Purkinje cell (primary cell): ENCODE results near the gene PDS5A. TPM values are rescaled to one million over a fixed set of nuclear protein-coding genes. Genes with fewer than 3 reads are reported as not detected.

Experiments
- polyA plus RNA-seq: library from polyadenylated mRNA; unstranded; fragments of >200 nt; fragmentation: Nextera tagmentation; gene quantifications from 2 replicates; pipeline ENCODE4 v1.2.1, GENCODE V29; 2014

The PDS5A gene, protein sequence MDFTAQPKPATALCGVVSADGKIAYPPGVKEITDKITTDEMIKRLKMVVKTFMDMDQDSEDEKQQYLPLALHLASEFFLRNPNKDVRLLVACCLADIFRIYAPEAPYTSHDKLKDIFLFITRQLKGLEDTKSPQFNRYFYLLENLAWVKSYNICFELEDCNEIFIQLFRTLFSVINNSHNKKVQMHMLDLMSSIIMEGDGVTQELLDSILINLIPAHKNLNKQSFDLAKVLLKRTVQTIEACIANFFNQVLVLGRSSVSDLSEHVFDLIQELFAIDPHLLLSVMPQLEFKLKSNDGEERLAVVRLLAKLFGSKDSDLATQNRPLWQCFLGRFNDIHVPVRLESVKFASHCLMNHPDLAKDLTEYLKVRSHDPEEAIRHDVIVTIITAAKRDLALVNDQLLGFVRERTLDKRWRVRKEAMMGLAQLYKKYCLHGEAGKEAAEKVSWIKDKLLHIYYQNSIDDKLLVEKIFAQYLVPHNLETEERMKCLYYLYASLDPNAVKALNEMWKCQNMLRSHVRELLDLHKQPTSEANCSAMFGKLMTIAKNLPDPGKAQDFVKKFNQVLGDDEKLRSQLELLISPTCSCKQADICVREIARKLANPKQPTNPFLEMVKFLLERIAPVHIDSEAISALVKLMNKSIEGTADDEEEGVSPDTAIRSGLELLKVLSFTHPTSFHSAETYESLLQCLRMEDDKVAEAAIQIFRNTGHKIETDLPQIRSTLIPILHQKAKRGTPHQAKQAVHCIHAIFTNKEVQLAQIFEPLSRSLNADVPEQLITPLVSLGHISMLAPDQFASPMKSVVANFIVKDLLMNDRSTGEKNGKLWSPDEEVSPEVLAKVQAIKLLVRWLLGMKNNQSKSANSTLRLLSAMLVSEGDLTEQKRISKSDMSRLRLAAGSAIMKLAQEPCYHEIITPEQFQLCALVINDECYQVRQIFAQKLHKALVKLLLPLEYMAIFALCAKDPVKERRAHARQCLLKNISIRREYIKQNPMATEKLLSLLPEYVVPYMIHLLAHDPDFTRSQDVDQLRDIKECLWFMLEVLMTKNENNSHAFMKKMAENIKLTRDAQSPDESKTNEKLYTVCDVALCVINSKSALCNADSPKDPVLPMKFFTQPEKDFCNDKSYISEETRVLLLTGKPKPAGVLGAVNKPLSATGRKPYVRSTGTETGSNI (N-terminal part only)
- 11.6 and 20.7 TPM in 2 replicates for polyA plus RNA-seq

DNA sequence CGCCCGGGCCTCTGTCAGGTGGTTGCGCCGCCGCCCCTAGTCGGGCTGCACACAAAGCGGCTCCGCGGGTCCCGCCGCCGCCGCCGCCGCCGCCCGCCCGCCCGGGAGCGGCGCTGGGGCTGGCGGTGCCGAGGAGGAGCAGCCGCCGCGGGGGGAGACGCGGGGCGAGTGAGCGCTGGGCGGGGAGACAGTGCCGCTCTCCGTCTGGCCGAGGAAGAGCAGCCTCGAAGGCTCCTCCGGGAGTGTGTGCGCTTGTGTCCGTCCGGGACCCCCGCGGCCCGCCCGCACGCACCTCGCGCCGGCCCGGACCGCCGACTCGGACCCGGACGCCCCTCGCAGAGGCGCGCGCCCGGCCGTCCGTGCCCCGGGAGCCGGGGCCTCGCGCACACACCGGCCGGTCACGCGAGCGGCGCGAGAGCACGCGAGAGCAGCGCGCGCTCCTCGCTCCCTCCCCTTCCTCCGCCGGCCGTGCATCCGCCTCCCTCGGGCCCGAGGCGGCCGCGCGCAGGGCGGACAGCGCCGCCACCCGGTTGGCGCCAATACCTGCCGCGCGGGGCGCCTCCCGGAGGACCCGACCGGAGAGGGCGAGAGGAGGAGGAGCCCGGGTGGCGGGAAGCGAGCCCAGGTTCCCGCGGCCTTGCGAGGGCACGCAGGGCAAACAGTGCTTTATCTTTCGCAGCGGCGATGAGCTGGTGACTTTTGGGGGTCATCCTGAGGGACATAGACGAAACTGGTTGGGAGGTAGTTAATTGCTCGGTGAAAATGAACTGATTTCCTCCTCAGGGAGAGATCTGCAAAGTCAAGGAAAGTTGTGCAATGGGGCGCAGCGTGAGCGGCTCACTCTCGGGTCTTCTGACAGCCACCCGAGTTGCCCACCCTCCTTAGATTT, at the start of gene PDS5A:
Gene PDS5A, minus strand, starts transcription at position 423 of the 889 bp plus-strand sequence. CDS start 1,334 bp downstream, outside the sequence.

Other genes with a start within 250 kb of the PDS5A start
- gene N4BP2, start 78.9 kb upstream of the PDS5A start, polyA plus RNA-seq: 0.35 and 0.85 TPM in 2 replicates
- gene RHOH, start 219.1 kb upstream of the PDS5A start, polyA plus RNA-seq: not detected in 2 replicates